ENCODE measurements around the gene CROCC2.

The CROCC2 gene

DNA sequence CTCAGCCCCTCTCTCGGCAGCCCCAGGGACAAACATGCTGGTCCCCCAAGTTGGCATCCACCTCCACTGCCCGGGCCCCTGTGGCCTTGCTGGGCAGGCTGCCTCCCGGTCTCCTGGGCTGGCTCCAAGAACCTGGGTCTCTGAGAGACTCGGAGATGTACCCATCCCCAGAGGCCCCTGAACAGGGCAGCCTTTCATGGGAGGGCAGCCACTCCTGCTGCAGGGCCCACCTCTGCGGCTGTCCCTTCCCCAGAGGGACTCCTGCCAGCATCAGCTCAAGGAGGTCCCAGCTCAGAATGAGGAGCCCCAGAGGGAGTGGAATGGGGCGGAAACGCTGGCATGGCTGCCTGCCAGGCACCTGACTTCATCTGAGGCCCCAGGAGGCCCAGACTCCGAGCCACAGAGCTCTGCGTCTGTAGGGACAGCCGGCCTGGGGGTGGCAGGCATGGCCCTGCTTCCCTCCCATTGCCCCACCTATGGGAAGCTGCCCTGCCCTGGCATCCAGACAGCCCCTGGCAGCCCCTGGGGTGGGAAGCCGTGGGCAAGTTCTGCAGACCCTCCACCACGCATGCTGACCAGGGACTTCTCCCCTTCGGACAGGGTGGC is 857 bp upstream of the CROCC2 start:
- DNase-seq (ENCODE audit: low read depth) = no peak

GRCh38 chr2:240906911-240907590 is 915 bp downstream of the CROCC2 start:
- DNase-seq (ENCODE audit: low read depth) = no peak

GRCh38 chr2:240909216-240909974 is 3.3 kb downstream of the CROCC2 start:
- no peak for DNase-seq (ENCODE audit: low read depth)

GRCh38 chr2:240911641-240912265 is 5.6 kb downstream of the CROCC2 start:
- DNase-seq (ENCODE audit: low read depth) = no peak

GRCh38 chr2:240912878-240913809 is 7.0 kb downstream of the CROCC2 start:
- no peak for DNase-seq (ENCODE audit: low read depth)

DNA sequence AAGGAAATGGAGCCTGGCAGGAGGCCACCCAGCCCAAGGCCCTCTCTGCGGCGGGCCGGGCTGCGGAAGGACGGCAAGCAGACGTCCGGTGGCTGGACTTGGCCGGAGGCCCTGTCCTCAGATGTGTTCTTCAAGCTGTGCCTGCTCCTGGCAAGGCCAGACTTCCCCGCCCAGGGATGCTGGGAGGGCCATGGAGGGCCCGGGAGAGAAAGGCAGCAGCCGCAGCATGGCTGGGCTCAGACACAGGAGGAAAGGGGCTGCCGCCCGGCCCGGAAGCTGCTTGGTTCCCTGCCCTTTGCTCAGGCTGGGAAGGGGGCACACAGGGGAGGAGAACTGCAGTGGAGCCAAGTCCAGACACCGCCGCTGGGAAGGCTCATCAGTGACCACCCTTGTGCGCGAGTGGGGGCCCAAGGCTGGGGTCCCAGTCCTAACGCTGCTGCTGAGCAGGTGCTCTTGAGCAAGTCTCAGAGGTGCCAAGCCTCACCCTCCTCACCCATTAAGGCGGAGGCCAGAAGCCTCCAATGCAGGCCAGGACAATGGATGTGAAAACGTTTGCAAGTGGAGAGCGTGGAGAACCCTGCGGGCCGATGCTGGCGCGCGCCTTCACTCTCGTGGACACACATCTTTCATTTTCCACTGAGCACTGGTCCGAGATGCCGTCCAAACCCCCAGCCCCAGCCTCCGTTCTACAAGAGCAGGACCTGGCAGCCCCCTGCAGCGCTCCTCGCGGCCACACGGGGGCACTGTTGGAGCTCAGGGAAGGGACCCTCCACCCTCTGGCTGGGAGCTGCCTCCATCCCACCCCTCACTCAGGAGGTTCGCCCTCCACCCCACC is 7.9 kb downstream of the CROCC2 start:
- DNase-seq (ENCODE audit: low read depth) = no peak

DNA sequence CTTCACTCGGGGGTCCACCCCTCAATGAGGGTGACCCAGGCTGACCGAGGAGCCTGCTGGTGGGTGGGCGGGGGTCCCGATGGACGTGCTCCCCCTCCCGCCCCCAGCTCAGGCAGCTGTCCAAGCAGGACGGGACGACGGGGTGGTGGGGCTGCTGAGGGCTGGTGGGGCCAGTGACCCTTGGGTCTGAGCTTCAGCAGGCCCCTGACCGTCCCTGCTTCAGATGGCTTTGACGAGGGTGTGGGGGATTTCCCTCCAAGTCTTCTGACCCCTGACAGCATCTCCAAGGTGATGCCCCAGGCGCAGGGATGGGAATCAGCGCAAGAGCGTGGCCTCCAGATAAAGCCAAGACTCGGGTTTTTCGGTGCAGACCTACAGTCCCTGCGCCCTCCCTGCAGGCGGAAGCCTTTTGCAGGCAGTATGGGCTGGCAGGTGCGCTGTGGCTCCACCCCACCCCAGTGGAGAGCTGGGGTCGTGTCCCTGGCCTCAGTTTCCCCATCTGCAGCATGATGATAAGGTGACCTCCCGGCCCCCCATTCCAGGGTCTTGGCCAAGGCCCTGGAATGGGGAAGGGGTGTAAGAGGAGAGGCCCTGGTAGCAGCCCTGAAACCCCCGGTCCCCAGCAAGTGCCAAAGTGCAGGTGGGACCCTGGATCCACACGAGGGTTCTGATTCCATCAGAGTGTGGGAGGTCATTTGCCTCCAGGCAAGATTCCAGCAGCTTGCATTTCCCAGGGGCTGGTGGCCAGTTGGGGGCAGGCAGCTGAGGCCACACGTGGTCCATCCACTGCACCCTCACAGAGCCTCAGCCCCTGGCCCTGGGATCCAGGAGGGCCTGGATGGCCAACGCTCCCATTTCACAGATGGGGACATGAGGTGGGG is 8.7 kb downstream of the CROCC2 start:
- no peak for DNase-seq (ENCODE audit: low read depth)

DNA sequence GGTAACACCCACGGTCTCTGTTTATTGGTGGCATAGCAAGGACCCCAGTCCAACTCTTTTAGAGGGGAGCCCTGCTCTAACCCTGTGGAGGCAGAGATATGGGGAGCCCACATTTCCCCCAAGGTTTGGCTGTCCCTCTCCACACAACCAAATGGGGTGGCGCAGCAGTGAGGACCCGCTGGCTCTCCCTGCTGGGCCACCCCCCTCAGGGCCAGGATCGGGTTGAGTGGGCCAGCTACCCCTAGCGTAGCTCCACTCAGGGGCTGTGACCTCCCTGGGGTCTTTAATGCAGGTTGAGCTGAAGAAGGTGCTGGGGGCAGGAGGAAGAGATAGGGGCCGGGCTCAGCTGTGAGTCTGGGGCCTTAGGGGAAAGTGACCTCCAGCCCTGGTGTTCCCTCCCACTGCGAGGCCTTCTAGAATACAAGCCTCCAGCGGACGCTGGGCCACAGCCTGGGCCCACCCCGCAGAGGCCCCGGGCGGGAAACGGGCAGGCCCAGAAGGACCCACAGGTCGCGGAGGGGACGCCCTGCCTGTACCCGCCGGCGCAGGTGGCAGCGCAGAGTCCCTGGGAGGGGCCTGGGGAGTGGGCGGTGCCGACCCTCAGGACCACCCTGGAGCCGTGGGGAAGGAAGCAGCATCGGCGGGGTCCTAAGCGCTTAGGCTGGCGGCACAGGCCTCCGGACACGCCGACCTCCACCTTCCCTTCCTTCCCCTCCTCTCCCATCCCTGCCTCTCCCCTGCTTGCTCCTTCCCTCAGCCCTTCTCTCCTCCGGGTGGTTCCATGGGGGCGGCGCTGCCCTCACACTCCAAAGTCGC is 9.6 kb downstream of the CROCC2 start:
- DNase-seq (ENCODE audit: low read depth) = no peak

DNA sequence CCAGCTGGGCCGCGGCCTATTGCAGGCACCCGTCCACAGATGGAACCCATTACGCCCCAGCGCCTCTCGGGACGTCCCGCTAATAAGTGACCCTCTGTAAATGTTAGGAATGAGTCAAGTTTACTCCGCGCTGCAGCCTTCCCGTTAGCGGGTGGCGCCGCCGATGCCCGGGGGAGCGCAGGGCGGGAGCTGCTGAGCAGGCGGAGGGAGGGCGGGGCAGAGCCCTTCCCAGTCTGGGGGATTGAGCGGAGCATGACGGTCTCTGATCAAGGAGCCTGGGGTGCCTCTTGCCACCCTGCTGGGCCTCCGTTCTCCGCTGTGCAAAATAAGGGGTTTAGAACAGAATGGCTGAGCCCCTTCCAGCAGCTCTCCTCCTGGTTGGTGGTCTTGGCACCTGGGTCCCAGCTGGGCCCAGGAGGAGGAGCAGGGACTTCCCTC is 10.5 kb downstream of the CROCC2 start:
- no peak for DNase-seq (ENCODE audit: low read depth)

DNA sequence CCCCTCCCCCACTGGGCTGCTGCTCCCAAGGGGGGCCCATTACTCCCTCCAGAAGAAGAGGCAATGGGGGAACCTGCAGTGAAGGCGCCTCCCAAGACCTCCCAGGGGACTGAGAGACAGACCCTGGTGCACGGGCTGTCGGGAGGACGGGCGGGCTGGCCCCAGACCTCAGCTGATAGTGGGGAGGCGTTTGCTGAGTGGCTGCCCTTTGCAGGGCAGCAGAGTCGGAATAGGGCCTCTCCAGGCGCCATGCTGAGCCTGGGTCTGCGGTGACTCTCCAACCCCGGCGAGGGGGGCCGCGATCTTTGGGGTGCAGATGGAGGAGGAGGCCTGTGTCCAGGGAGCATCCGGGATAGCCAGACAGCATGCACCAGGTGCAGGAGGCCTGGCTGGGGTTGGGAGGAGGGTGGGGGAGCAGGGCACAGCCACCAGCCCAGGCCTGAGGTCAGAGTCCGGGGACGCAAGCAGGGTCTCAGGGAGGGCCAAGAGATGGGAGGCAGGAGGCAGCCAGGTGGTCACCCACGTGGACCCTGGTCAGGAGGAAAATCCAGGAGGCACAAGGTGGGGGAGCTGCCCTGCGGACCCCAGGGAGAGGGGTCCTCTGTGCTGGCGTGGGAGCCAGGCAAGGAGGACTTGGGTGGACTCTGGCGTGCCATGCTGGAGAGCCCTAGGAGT is 11.0 kb downstream of the CROCC2 start:
- no peak for DNase-seq (ENCODE audit: low read depth)

GRCh38 chr2:240917684-240918257 is 11.6 kb downstream of the CROCC2 start:
- no peak for DNase-seq (ENCODE audit: low read depth)

- no peak for DNase-seq (ENCODE audit: low read depth)
Measured at GRCh38 chr2:240918258-240919091, 12.3 kb downstream of the CROCC2 start.

GRCh38 chr2:240919161-240919781 is 13.1 kb downstream of the CROCC2 start:
- DNase-seq (ENCODE audit: low read depth) = no peak

DNA sequence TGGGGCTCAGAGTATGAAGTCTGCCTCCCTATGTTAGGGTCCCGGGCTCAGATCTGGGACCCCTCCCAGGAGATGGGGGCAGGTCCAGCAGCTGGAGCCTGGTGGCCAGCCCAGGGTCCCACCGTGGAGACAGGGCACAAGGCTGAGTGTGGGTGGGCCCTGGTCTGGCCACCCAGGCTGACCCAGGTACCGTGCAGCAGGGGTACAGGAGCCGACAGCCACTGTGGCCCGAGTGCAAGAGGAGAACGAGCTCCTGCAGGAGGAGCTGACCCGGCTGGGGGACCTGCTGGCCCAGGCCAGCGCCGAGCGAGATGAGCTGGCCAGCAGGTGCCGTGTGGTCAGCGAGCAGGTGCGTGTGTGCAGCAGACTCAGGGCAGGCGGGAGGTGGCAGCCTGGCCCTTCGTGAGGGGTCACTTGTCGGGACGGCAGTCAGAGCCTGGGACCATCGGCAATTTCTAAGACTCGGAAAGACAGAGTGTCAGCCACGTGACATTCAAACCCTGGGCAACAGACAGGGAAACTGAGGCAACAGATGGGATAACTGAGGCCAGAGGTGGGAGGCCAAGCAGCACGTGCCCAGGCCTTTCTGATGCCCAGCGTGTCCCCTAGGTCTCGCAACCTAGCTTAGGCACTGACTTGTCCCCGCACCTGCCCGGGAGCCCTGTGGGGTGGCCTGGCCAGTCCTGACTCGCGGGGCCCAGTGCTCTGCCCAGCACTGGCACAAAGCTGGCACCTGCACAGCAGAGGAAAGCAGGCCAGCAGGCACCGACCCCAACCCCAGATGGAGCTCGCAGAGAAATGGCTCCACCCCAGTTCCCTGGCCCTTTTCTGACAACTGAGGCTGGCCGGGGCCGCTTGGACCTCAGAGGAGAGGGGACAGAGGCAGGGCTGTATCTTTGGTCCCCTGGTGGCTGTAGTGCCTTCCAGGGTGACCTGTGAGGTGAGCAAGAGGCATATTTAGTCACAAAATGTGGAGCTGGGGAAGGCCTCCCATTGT is 13.9 kb downstream of the CROCC2 start:
- no peak for DNase-seq (ENCODE audit: low read depth)

DNA sequence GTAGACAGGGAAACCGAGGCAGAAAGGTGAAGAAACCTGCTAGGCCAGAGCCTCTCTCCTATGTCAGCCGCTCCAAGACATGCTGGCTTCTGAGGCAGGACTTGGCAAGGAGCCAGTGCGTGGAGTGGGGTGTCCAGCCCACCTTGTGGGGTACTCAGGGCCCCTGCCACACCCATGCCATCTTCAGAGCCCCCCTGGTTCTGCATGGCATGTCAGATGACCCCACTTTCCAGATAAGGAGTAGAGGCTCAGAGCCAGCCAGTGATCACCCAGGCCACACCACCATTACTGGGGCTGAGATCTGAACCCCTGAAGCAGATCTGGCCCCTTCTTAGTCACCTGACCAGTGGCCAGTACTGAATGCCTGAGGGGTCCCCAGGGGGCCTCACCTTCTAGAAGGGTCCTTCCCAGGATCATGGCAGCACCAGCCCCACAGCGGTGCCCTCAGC is 14.7 kb downstream of the CROCC2 start:
- no peak for DNase-seq (ENCODE audit: low read depth)
